GM12878 (cell line): ENCODE measurements around the gene HOTAIR. TPM values are rescaled to one million over a fixed set of nuclear protein-coding genes. Genes with fewer than 3 reads are reported as not detected.

ENCODE experiments used
- BACH1 ChIP-seq: fragments of 450-650 bp; IDR thresholded peaks from 2 replicates; pipeline ENCODE4 v1.6.1; 2017; ENCODE audit warnings: mild to moderate bottlenecking, borderline replicate concordance
- BRCA1 ChIP-seq: IDR thresholded peaks from 2 replicates; pipeline ENCODE4 v1.6.1; 2011; ENCODE audit warnings: low read depth, low read length, improper control_type of control experiment
- HDAC2 ChIP-seq: fragments of 200-600 bp; sonication (generic); IDR thresholded peaks from 2 replicates; pipeline ENCODE4 v1.6.1; 2017
- JUNB ChIP-seq: IDR thresholded peaks from 2 replicates; pipeline ENCODE4 v1.6.1; 2016; ENCODE audit warnings: antibody characterized with exemption, mild to moderate bottlenecking
- MXI1 ChIP-seq: fragments of 150-350 bp; IDR thresholded peaks from 2 replicates; pipeline ENCODE4 v1.6.1; 2011; ENCODE audit warnings: low read depth, mild to moderate bottlenecking, inconsistent platforms, low read length, improper control_type of control experiment
- POLR2AphosphoS5 ChIP-seq: IDR thresholded peaks from 2 replicates; pipeline ENCODE4 v1.6.1; 2011; ENCODE audit warnings: mild to moderate bottlenecking, low read length, inconsistent platforms
- RAD51 ChIP-seq: fragments of 450-650 bp; IDR thresholded peaks from 2 replicates; pipeline ENCODE4 v1.6.1; 2016; ENCODE audit warnings: moderate library complexity, mild to moderate bottlenecking, inconsistent platforms
- REST ChIP-seq: IDR thresholded peaks from 2 replicates; pipeline ENCODE4 v1.6.1; 2012; ENCODE audit warnings: mild to moderate bottlenecking, low read depth, low read length
- SMC3 ChIP-seq: IDR thresholded peaks from 2 replicates; pipeline ENCODE4 v1.6.1; 2011; ENCODE audit warnings: low read length, improper control_type of control experiment, borderline replicate concordance
- ZNF207 ChIP-seq: fragments of 450-650 bp; IDR thresholded peaks from 2 replicates; pipeline ENCODE4 v1.6.1; 2014; ENCODE audit warnings: antibody characterized with exemption, mild to moderate bottlenecking, borderline replicate concordance
- polyA plus RNA-seq, 11 experiments: library from polyadenylated mRNA; depleted of rRNA in 4 of 11; unstranded in 6 of 11; stranded (reverse) in 5 of 11; fragments of >200 nt; fragmentation: Nextera tagmentation in 4 of 11; fragmentation: Illumina TruSeq in 1 of 11; extraction: Ambion mirVana in 4 of 11; extraction: Trizol in 1 of 11; gene quantifications; 1 replicate in 1 of 11; 2 replicates in 10 of 11; pipeline versions ENCODE4 v1.2.1 to v1.2.3, GENCODE V29; 2011 to 2016; ENCODE audit warnings: inconsistent platforms in 2 of 11, missing spikeins in 2 of 11, low read depth in 1 of 11
- total RNA-seq, 4 experiments: library from RNA; depleted of rRNA in 3 of 4; stranded (reverse); fragments of >200 nt in 3 of 4; fragmentation: Illumina TruSeq in 1 of 4; extraction: Trizol in 1 of 4; gene quantifications; 2 replicates each; pipeline versions ENCODE4 v1.2.1 to v1.2.3, GENCODE V29; 2013 to 2021
- TF ChIP-seq, protein P1 (sequence below): fragments of 150-350 bp; IDR thresholded peaks from 2 replicates; pipeline ENCODE4 v1.6.1; 2016; ENCODE audit warnings: low read depth, low read length
- TF ChIP-seq, protein P2 (sequence below): fragments of 450-650 bp; IDR thresholded peaks from 2 replicates; pipeline ENCODE4 v1.6.1; 2017; ENCODE audit warnings: mild to moderate bottlenecking, moderate library complexity
- TF ChIP-seq, protein P3 (sequence below): IDR thresholded peaks from 2 replicates; pipeline ENCODE4 v1.6.1; 2011; ENCODE audit warnings: mild to moderate bottlenecking, low read depth, low read length, moderate library complexity; ENCODE audit not compliant: insufficient replicate concordance
- TF ChIP-seq, protein P4 (sequence below): fragments of 450-650 bp; IDR thresholded peaks from 2 replicates; pipeline ENCODE4 v1.6.1; 2018; ENCODE audit warnings: mild to moderate bottlenecking, low read depth, moderate library complexity; ENCODE audit not compliant: partially characterized antibody

HOTAIR gene
- total and polyA plus RNA-seq, 10 of the 15 experiments (the other 5 are each of a cell fraction or from before 2014, with no cell fraction given), result not detected

- no peak for TF ChIP-seq HDAC2
- TF ChIP-seq, protein P1, sequence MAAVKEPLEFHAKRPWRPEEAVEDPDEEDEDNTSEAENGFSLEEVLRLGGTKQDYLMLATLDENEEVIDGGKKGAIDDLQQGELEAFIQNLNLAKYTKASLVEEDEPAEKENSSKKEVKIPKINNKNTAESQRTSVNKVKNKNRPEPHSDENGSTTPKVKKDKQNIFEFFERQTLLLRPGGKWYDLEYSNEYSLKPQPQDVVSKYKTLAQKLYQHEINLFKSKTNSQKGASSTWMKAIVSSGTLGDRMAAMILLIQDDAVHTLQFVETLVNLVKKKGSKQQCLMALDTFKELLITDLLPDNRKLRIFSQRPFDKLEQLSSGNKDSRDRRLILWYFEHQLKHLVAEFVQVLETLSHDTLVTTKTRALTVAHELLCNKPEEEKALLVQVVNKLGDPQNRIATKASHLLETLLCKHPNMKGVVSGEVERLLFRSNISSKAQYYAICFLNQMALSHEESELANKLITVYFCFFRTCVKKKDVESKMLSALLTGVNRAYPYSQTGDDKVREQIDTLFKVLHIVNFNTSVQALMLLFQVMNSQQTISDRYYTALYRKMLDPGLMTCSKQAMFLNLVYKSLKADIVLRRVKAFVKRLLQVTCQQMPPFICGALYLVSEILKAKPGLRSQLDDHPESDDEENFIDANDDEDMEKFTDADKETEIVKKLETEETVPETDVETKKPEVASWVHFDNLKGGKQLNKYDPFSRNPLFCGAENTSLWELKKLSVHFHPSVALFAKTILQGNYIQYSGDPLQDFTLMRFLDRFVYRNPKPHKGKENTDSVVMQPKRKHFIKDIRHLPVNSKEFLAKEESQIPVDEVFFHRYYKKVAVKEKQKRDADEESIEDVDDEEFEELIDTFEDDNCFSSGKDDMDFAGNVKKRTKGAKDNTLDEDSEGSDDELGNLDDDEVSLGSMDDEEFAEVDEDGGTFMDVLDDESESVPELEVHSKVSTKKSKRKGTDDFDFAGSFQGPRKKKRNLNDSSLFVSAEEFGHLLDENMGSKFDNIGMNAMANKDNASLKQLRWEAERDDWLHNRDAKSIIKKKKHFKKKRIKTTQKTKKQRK, result no peak
- peak; percentile 93 for TF ChIP-seq SMC3
- TF ChIP-seq, protein P2, sequence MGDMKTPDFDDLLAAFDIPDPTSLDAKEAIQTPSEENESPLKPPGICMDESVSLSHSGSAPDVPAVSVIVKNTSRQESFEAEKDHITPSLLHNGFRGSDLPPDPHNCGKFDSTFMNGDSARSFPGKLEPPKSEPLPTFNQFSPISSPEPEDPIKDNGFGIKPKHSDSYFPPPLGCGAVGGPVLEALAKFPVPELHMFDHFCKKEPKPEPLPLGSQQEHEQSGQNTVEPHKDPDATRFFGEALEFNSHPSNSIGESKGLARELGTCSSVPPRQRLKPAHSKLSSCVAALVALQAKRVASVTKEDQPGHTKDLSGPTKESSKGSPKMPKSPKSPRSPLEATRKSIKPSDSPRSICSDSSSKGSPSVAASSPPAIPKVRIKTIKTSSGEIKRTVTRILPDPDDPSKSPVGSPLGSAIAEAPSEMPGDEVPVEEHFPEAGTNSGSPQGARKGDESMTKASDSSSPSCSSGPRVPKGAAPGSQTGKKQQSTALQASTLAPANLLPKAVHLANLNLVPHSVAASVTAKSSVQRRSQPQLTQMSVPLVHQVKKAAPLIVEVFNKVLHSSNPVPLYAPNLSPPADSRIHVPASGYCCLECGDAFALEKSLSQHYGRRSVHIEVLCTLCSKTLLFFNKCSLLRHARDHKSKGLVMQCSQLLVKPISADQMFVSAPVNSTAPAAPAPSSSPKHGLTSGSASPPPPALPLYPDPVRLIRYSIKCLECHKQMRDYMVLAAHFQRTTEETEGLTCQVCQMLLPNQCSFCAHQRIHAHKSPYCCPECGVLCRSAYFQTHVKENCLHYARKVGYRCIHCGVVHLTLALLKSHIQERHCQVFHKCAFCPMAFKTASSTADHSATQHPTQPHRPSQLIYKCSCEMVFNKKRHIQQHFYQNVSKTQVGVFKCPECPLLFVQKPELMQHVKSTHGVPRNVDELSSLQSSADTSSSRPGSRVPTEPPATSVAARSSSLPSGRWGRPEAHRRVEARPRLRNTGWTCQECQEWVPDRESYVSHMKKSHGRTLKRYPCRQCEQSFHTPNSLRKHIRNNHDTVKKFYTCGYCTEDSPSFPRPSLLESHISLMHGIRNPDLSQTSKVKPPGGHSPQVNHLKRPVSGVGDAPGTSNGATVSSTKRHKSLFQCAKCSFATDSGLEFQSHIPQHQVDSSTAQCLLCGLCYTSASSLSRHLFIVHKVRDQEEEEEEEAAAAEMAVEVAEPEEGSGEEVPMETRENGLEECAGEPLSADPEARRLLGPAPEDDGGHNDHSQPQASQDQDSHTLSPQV, result no peak
- no peak; the same call in 1 of the 2 replicates for TF ChIP-seq ZNF207
- TF ChIP-seq RAD51, result no peak
- no peak for TF ChIP-seq POLR2AphosphoS5
- no peak for TF ChIP-seq JUNB
- TF ChIP-seq, protein P3, sequence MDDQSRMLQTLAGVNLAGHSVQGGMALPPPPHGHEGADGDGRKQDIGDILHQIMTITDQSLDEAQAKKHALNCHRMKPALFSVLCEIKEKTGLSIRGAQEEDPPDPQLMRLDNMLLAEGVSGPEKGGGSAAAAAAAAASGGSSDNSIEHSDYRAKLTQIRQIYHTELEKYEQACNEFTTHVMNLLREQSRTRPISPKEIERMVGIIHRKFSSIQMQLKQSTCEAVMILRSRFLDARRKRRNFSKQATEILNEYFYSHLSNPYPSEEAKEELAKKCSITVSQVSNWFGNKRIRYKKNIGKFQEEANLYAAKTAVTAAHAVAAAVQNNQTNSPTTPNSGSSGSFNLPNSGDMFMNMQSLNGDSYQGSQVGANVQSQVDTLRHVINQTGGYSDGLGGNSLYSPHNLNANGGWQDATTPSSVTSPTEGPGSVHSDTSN, result no peak
- TF ChIP-seq BACH1, result no peak
- TF ChIP-seq BRCA1, result no peak
- TF ChIP-seq REST, result no peak
- TF ChIP-seq, protein P4, sequence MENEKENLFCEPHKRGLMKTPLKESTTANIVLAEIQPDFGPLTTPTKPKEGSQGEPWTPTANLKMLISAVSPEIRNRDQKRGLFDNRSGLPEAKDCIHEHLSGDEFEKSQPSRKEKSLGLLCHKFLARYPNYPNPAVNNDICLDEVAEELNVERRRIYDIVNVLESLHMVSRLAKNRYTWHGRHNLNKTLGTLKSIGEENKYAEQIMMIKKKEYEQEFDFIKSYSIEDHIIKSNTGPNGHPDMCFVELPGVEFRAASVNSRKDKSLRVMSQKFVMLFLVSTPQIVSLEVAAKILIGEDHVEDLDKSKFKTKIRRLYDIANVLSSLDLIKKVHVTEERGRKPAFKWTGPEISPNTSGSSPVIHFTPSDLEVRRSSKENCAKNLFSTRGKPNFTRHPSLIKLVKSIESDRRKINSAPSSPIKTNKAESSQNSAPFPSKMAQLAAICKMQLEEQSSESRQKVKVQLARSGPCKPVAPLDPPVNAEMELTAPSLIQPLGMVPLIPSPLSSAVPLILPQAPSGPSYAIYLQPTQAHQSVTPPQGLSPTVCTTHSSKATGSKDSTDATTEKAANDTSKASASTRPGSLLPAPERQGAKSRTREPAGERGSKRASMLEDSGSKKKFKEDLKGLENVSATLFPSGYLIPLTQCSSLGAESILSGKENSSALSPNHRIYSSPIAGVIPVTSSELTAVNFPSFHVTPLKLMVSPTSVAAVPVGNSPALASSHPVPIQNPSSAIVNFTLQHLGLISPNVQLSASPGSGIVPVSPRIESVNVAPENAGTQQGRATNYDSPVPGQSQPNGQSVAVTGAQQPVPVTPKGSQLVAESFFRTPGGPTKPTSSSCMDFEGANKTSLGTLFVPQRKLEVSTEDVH, result no peak
- TF ChIP-seq MXI1, result no peak
Observed at GRCh38 chr12:54005853-54006558, 31.3 kb upstream of the HOTAIR start (continued).
